HEK293 (cell line): Measurements from ENCODE around the gene ADSS1.

Source experiments
- CTCF ChIA-PET: fragments of 350-600 bp; formaldehyde crosslinking; extraction: SDS; loops from one replicate; lab custom pipeline; 2021; ENCODE audit warnings: antibody characterized with exemption; lab: Yijun Ruan, JAX
- POLR2A ChIA-PET: fragments of 300-600 bp; formaldehyde crosslinking; extraction: SDS; loops from one replicate; lab custom pipeline; 2020; ENCODE audit warnings: antibody characterized with exemption, inconsistent platforms; lab: Yijun Ruan, JAX
- H3K27ac ChIP-seq: fragments of 200-500 bp; sonication (Bioruptor generic); 2 replicates; pipeline ENCODE4 v1.5.1; 2014; ENCODE audit warnings: low read depth, low read length, control low read depth, inconsistent platforms; ENCODE audit errors: extremely low read depth
- H3K36me3 ChIP-seq, 2 experiments: fragments of 200-500 bp in 1 of 2; sonication (Bioruptor generic) in 1 of 2; 1 replicate in 1 of 2; 2 replicates in 1 of 2; pipeline ENCODE4 v1.5.1; 2014 to 2017; ENCODE audit warnings: inconsistent platforms in 2 of 2, low read length in 2 of 2; ENCODE audit not compliant: control insufficient read depth in 2 of 2, insufficient read depth in 1 of 2
- H3K4me1 ChIP-seq: fragments of 200-500 bp; sonication (Bioruptor generic); 2 replicates; pipeline ENCODE4 v1.5.1; 2014; ENCODE audit warnings: mild to moderate bottlenecking, low read length, inconsistent platforms; ENCODE audit not compliant: control insufficient read depth, insufficient read depth
- H3K4me3 ChIP-seq: 2 replicates; pipeline ENCODE4 v1.5.1; 2011; ENCODE audit warnings: low read depth, mild to moderate bottlenecking, control low read depth, low read length, moderate library complexity
- H3K9me3 ChIP-seq: fragments of 200-500 bp; sonication (Bioruptor generic); 2 replicates; pipeline ENCODE4 v1.5.1; 2014; ENCODE audit warnings: low read depth, low read length, inconsistent platforms; ENCODE audit not compliant: control insufficient read depth, insufficient read depth
- BCL11A ChIP-seq: fragments of 450-650 bp; formaldehyde crosslinking; IDR thresholded peaks from 2 replicates; pipeline ENCODE4 v1.5.1; 2016; ENCODE audit warnings: low read depth, missing biosample characterization, missing genetic modification characterization
- BCL11B ChIP-seq: fragments of 450-650 bp; formaldehyde crosslinking; IDR thresholded peaks from 2 replicates; pipeline ENCODE4 v1.5.1; 2016; ENCODE audit warnings: low read depth, missing biosample characterization, missing genetic modification characterization
- CTCF ChIP-seq: fragments of 450-650 bp; formaldehyde crosslinking; IDR thresholded peaks from 2 replicates; pipeline ENCODE4 v1.5.1; 2016; ENCODE audit warnings: missing biosample characterization, missing genetic modification characterization
- EGR2 ChIP-seq: fragments of 450-650 bp; formaldehyde crosslinking; IDR thresholded peaks from 2 replicates; pipeline ENCODE4 v1.5.1; 2016; ENCODE audit warnings: low read depth, missing biosample characterization, missing genetic modification characterization
- GLI2 ChIP-seq: fragments of 450-650 bp; formaldehyde crosslinking; IDR thresholded peaks from 2 replicates; pipeline ENCODE4; 2017; ENCODE audit warnings: missing biosample characterization, missing genetic modification characterization, low read depth, borderline replicate concordance
- KLF17 ChIP-seq: fragments of 450-650 bp; formaldehyde crosslinking; IDR thresholded peaks from 2 replicates; pipeline ENCODE4 v1.5.1; 2016; ENCODE audit warnings: missing biosample characterization, missing genetic modification characterization
- PRDM2 ChIP-seq: fragments of 450-650 bp; formaldehyde crosslinking; IDR thresholded peaks from 2 replicates; pipeline ENCODE4 v1.5.1; 2016; ENCODE audit warnings: missing biosample characterization, missing genetic modification characterization, borderline replicate concordance
- ZBTB26 ChIP-seq: fragments of 450-650 bp; formaldehyde crosslinking; optimal IDR thresholded peaks from 2 replicates; pipeline ENCODE3; 2016; ENCODE audit warnings: missing biosample characterization, mild to moderate bottlenecking, missing genetic modification characterization
- ZNF175 ChIP-seq: fragments of 450-650 bp; formaldehyde crosslinking; IDR thresholded peaks from 2 replicates; pipeline ENCODE4 v1.5.1; 2016; ENCODE audit warnings: missing biosample characterization, missing genetic modification characterization
- ZNF23 ChIP-seq: fragments of 450-650 bp; formaldehyde crosslinking; IDR thresholded peaks from 2 replicates; pipeline ENCODE4 v1.5.1; 2016; ENCODE audit warnings: missing biosample characterization, missing genetic modification characterization, borderline replicate concordance
- ZNF324 ChIP-seq: fragments of 450-650 bp; formaldehyde crosslinking; IDR thresholded peaks from 2 replicates; pipeline ENCODE4 v1.5.1; 2016; ENCODE audit warnings: missing biosample characterization, missing genetic modification characterization
- ZNF341 ChIP-seq: fragments of 450-650 bp; formaldehyde crosslinking; IDR thresholded peaks from 2 replicates; pipeline ENCODE4; 2016; ENCODE audit warnings: low read depth, missing biosample characterization, missing genetic modification characterization
- ZNF350 ChIP-seq: fragments of 450-650 bp; formaldehyde crosslinking; IDR thresholded peaks from 2 replicates; pipeline ENCODE4 v1.5.0; 2017; ENCODE audit warnings: missing biosample characterization, mild to moderate bottlenecking, missing genetic modification characterization
- ZNF398 ChIP-seq: fragments of 450-650 bp; formaldehyde crosslinking; IDR thresholded peaks from 2 replicates; pipeline ENCODE4 v1.5.1; 2017; ENCODE audit warnings: missing biosample characterization, missing genetic modification characterization
- ZNF580 ChIP-seq: fragments of 450-650 bp; formaldehyde crosslinking; IDR thresholded peaks from 2 replicates; pipeline ENCODE4 v1.5.1; 2016; ENCODE audit warnings: missing biosample characterization, missing genetic modification characterization
- ZNF843 ChIP-seq: fragments of 450-650 bp; formaldehyde crosslinking; IDR thresholded peaks from 2 replicates; pipeline ENCODE4 v1.5.1; 2016; ENCODE audit warnings: missing biosample characterization, missing genetic modification characterization

The ADSS1 gene

GRCh38 chr14:104726600-104727451, 2.8 kb downstream of the ADSS1 start (continued):
- TF ChIP-seq CTCF: peak; percentile 45; the same call in 1 of the 2 replicates

- no peak for TF ChIP-seq PRDM2 (tag by site-specific recombination)
- TF ChIP-seq ZBTB26 (tag by site-specific recombination): no peak
- TF ChIP-seq BCL11A (tag by site-specific recombination): no peak
- TF ChIP-seq KLF17: no peak
- TF ChIP-seq ZNF324 (tag by site-specific recombination): no peak
- no peak for TF ChIP-seq ZNF175 (tag by site-specific recombination)
- TF ChIP-seq ZNF843 (tag by site-specific recombination): no peak
- TF ChIP-seq ZNF580 (tag by site-specific recombination): no peak
- TF ChIP-seq ZNF350 (tag by site-specific recombination): no peak
- TF ChIP-seq EGR2: no peak
- no peak for TF ChIP-seq ZNF398 (tag by site-specific recombination)
- no peak for TF ChIP-seq GLI2
- TF ChIP-seq ZNF341 (tag by site-specific recombination): no peak
- TF ChIP-seq BCL11B: no peak
- TF ChIP-seq ZNF23 (tag by site-specific recombination): no peak
- ChIA-PET CTCF (no interaction called here), POLR2A (no interaction called here)
- Histone ChIP-seq H3K27ac (no peak overlapping the region), H3K4me1 (no peaks in the 10 kb centered on the region; the same call in 1 of the 2 replicates), H3K9me3 (no peaks in the 10 kb centered on the region), H3K36me3 (no peaks in the 10 kb centered on the region), H3K4me3 (no peak overlapping the region)
Observed at GRCh38 chr14:104728631-104729030, 4.6 kb downstream of the ADSS1 start.
